Astrocyte of the cerebellum (primary cell): Measurements from ENCODE around the gene FZR1.
"Not testable (repeated sequence)": the region's sequence is repeated elsewhere in the genome, so short reads cannot be mapped to it uniquely, and the experiment has no call there.

Experiments used
- DNase-seq: peaks from one replicate; pipeline ENCODE4 v3.0.0-alpha.2; 2011; ENCODE audit warnings: low read depth
- H3K4me3 ChIP-seq: 2 replicates; pipeline ENCODE4 v1.5.1; 2011; ENCODE audit warnings: mild to moderate bottlenecking, low read depth, low read length, moderate library complexity
- in situ Hi-C: cut with HindIII; loops from 2 replicates; pipeline ENCODE4 v1.10.0; 2017; ENCODE audit warnings: low sequenced_read_pairs
- TF ChIP-seq, protein P1 (sequence below): IDR thresholded peaks from 2 replicates; pipeline ENCODE4 v1.5.1; 2012; ENCODE audit warnings: low read length, low read depth, moderate library complexity, mild to moderate bottlenecking; ENCODE audit errors: missing control alignments

FZR1 gene

DNA sequence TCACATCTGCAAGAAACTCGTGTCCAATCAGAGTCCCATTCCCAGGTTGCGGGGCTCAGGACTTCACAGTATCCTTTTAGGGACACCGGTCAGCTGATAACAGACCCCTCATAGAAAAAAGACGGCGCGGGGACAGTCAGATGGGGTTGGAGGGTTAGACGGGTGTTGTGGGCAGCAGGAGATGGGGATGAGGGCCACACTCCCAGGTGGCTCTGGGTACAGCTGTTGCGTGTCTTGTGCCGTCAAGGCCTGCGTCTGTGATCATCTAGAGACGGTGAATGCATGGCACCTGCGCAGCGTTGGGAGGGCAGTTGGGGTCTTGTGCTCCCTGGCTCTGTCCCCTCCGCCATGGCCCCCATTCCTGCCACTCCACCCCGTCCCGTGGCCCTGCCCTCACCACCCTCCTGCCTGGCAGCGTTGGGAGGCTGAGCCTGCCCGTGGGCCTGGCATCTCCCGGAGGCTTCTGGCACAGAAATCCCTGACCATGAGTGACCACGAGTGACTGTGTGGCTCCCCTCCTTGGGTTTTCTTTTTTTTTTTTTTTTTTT, 18.9 kb downstream of the FZR1 start:
- H3K4me3 ChIP-seq, result no peak overlapping the region
- no peak for DNase-seq
- TF ChIP-seq, protein P1, sequence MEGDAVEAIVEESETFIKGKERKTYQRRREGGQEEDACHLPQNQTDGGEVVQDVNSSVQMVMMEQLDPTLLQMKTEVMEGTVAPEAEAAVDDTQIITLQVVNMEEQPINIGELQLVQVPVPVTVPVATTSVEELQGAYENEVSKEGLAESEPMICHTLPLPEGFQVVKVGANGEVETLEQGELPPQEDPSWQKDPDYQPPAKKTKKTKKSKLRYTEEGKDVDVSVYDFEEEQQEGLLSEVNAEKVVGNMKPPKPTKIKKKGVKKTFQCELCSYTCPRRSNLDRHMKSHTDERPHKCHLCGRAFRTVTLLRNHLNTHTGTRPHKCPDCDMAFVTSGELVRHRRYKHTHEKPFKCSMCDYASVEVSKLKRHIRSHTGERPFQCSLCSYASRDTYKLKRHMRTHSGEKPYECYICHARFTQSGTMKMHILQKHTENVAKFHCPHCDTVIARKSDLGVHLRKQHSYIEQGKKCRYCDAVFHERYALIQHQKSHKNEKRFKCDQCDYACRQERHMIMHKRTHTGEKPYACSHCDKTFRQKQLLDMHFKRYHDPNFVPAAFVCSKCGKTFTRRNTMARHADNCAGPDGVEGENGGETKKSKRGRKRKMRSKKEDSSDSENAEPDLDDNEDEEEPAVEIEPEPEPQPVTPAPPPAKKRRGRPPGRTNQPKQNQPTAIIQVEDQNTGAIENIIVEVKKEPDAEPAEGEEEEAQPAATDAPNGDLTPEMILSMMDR, result no peak
- in situ Hi-C loops, result no loop called here

GRCh38 chr19:3526507-3527237, 20.6 kb downstream of the FZR1 start:
- no peak for DNase-seq
- TF ChIP-seq, protein P1, result peak; percentile 18
- in situ Hi-C loops, result no loop called here
- no peak overlapping the region for H3K4me3 ChIP-seq

DNA sequence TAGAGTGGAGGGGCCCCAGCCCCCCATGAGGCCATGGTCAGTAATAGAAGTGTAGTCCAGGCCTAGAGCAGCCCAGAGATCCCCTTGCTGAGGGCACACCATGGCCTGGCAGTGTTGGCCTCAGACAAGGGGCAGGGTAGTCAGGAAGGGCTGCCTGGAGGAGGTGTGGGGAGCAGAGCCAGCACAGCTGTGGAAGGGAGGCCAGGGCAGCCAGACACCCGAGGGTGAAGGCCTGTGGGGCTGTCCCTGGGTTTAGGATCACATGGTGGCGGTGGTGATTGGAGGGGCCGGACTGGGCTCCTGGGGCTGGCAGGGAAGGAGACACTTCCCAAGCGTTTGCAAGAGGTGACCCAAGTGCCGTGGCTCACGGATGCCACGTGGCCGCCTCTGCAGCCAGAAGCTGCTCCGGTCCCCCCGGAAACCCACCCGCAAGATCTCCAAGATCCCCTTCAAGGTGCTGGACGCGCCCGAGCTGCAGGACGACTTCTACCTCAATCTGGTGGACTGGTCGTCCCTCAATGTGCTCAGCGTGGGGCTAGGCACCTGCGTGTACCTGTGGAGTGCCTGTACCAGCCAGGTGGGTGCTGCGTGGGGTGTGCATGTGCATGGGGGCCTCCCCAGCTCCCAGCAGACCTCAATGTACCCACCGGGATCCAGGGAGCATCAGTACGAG, 21.3 kb downstream of the FZR1 start:
- TF ChIP-seq, protein P1, result no peak
- H3K4me3 ChIP-seq, result no peak overlapping the region
- no peak for DNase-seq
- in situ Hi-C loops, result no loop called here

GRCh38 chr19:3528080-3528479, 22.0 kb downstream of the FZR1 start:
- TF ChIP-seq, protein P1, result no peak
- DNase-seq, result no peak
- in situ Hi-C loops, result no loop called here
- no peak overlapping the region for H3K4me3 ChIP-seq

- TF ChIP-seq, protein P1, result no peak
- no peak for DNase-seq
- in situ Hi-C loops, result no loop called here
- no peak overlapping the region for H3K4me3 ChIP-seq
These were observed 22.6 kb downstream of the FZR1 start for GRCh38 chr19:3528539-3529211.

- H3K4me3 ChIP-seq, in situ Hi-C loops: not testable (repeated sequence)
These were observed 23.2 kb downstream of the FZR1 start for GRCh38 chr19:3529299-3529698.

More at GRCh38 chr19:3529299-3529698, 23.2 kb downstream of the FZR1 start:
- not testable (repeated sequence) for DNase-seq
